22Rv1 (cell line): ENCODE measurements around the gene USP5.

Source experiments
- ZFX ChIP-seq: fragments of 450-650 bp; IDR thresholded peaks from 2 replicates; pipeline ENCODE4 v1.6.1; 2017; ENCODE audit warnings: antibody characterized with exemption, borderline replicate concordance
- TF ChIP-seq, protein P1 (sequence below): fragments of 450-650 bp; IDR thresholded peaks from 2 replicates; pipeline ENCODE4 v1.5.1; 2017; ENCODE audit warnings: mild to moderate bottlenecking

DNA sequence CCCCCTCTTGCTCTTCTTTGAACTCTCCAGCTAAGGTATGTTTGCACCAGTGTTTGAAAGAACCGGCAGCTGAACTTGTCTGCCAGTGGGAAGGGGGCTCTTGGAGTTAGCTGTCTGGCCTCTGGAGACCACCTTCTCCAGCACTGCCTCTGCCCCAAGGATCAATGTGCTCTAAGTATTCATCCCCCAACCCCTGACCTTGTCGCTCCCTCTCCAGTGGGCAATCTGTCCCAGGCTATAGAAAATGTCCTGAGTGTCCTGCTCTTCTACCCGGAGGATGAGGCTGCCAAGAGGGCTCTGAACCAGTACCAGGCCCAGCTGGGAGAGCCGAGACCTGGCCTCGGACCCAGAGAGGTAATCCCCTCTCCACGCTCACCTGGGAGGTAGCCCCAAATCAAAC lies 21.0 kb upstream of the USP5 start:
- no peak for TF ChIP-seq ZFX
- TF ChIP-seq, protein P1, sequence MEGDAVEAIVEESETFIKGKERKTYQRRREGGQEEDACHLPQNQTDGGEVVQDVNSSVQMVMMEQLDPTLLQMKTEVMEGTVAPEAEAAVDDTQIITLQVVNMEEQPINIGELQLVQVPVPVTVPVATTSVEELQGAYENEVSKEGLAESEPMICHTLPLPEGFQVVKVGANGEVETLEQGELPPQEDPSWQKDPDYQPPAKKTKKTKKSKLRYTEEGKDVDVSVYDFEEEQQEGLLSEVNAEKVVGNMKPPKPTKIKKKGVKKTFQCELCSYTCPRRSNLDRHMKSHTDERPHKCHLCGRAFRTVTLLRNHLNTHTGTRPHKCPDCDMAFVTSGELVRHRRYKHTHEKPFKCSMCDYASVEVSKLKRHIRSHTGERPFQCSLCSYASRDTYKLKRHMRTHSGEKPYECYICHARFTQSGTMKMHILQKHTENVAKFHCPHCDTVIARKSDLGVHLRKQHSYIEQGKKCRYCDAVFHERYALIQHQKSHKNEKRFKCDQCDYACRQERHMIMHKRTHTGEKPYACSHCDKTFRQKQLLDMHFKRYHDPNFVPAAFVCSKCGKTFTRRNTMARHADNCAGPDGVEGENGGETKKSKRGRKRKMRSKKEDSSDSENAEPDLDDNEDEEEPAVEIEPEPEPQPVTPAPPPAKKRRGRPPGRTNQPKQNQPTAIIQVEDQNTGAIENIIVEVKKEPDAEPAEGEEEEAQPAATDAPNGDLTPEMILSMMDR = no peak
